Stimulated activated CD8-positive, alpha-beta memory T cell treated with anti-CD3 and anti-CD28 coated beads, Interleukin-12 subunit alpha, Interleukin-12 subunit beta, amount 100 ng/mL, for 24 hours (primary cell): ENCODE data around the gene PDE9A.

Experiments
- DNase-seq: peaks from one replicate; pipeline ENCODE4 v3.0.0-alpha.2; 2020; ENCODE audit errors: extremely low read depth

PDE9A gene

DNA sequence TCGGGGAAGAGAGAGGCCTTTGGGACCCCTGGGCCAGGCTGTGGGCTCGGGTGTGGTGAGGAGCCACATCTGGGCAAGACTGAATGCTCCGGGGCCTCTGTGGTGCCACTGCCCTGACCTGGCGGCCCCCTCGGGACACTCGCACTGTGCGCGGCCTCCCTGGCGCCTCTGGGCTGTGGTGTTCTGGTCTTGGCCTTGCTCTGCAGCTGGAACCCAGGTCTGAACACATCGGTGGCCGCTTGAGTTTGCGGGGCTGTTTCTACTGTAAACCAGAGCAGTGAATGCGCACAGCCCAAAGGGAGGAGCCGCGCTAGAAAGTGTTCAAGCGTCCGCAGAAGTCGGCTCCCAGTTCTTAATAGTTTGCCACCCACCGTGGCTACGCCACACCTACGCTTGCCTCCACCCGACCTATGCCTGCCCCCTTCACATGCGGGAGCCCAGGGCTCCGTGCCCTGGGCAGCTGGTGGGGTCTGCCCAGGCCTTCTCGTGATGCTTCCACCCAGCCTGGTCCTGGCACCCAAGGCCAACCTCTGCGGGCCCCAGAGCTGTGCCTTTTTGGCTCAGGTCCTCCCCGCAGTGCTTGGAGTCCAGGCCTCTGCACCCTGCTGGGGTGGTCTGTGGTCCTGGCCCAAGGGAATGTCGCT, 4.4 kb downstream of the PDE9A start:
- no peak for DNase-seq

DNA sequence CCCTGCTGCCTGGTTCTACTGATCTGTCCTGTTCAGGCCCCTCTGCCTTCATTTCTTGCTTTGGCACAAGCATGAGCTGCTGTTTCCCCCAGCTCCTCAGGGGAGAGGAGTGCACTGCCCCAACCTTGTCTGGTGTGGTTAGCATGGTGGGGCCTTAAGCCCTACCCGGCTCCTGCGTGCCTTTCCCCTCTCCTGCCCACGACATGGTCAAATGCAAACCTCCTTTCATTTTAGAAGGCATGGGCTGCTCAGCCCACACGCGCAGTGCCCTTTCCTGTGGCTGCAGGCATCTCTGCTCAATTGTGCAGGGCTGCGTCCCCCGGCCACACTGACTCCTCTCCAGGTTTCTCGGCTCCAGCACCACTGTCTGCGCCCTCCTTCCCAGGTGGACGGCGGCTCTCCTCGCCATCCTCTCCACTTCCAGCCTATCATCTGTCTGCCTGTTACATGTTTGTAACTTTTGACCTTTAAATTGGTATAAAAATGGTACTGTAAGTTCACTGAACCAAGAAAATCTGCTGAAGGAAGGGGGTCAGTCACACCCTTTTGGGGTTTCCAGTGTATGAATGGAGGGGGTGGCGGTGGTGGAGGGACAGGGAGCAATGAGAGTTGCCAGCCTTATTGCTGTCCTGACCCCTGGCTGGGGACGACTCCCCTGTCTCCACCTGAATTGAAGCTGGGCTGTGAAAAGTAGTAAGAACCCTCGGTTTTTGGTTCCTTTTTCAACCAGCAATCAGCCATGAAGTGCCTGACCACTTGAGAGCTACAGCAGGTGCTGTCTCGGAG, 5.1 kb downstream of the PDE9A start:
- no peak for DNase-seq

DNA sequence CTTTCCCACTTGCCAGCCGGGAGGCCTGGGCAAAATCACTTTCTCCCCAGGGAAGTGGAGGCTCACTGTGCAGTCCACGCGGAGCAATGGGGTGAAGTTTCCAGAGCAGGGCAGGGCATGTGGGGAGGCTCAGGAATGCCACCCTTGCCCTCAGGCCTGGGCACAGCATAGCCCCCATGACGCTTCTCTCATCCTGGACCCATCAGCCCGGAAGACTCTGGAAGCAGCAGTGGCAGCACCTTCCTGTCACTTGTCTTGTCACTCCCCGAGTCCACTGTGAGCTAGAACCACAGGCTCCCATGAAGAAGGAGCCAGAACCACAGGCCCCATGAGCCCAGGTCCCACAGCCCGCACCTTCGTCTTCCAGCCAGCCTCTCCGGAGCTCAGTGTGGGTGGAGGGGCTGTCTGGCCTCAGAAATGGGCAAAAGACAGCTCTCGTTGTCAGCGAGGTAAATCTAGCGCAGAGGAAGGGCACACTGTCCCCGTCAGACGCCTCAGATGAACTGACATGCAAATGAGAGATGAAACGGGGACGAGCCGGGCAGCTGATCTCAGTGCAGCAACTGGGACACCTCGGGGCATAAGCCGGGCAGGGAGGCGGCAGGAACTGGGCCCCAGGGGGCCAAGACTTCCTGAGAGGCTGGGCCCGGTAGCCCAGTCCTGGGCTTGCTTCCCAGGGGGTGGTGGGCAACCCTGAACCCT, 6.1 kb downstream of the PDE9A start:
- DNase-seq, result no peak

DNA sequence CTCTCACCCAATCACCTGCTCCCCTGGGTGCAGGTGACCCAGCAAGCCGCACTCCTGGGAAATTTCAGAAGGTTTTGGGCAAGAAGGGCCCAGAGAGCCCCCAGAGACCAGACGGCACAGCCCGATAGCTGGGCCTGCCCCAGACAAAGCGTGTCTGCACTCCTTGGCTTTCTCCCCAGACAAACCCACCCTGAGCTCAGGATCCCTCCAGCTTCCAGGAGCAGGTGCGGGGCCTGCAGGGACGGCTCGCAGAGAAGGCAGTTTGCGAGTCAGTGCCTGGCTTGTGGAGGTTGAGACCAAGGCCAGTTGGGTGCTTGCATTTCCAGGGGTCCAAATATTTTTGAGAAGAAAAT, 6.7 kb downstream of the PDE9A start:
- DNase-seq, result no peak

DNA sequence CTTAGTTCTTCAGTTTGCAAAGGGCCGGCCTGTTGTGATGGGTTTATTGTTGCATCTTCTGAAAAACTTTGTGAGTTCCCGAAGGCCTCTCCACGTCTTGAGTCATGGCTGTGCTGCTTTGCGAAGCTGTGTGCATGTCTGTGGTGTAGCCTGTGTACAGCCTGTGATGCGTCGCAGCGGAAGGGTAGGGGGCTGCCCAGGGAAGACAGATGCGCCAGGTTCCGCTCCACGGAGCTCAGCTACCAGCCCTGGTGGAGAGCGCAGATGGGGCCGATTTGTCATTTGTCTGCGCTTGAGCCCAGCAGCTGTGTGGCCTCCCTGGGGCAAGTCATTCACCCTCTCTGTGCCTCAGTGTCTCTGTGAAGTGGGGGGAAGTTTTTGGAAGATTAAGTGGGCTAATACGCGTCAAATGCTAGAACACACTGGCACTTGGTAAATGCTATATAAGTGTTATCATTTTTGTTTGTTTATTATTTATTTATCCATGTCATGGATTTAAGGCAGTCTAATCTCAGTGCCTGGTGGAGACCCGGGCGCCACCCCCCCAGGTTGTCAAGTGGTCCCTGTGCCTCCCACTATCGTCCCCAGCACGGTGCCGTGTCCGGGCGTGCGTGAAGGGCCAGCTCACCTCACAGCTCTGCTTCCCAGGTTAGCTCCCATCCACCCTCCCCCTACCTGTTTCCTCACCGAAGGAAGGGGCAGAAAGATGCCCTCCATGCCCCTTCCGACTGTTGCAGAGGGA, 8.4 kb downstream of the PDE9A start:
- no peak for DNase-seq

DNA sequence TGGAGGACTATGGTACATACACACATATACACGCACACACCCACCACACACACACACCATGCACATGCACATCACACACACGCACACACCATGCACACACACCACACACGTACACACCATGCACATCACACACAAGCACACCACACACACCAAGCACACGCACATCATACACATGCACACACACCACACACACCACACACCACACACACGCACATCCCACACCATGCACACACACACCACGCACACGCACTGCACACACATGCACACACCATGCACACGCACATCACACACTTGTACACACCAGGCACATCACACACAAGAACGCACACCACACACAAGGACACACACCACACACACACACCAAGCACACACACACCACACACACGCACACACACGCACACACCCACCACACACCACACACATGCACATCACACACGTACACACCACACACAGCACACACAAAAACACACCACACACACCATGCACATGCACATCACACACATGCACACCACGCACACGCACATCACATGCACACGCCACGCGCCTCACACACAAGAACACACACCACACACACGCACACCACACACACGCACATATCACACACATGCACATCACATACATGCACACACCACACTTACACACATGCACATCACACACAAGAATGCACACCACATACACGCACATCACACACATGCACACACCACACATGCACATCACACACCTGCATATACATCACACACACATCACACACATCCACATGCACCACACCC, 9.2 kb downstream of the PDE9A start:
- no peak for DNase-seq

DNA sequence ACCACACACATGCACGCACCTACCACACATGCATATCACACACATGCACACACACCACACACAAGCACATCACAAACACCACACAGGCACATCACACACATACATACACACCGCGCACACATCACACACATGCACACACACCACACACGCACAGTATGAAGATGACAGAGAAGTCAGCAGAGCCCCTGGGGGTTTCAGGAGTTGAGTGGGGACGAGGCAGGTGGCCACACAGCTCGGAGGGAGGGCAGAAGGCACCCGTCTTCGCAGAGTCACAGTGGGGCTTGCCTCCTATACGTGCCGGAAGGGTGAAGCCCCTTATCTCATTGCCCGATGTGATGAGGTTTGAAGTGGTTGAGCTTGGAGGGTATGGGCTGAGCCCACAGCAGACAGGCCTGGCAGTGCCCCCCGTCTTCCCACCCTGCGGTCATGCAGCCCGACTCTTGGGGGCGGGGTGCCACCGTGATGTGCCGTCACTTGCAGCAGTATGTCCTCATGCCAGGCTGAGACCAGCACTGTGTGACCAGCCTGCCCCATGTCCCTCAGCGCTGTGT, 9.9 kb downstream of the PDE9A start:
- no peak for DNase-seq

DNA sequence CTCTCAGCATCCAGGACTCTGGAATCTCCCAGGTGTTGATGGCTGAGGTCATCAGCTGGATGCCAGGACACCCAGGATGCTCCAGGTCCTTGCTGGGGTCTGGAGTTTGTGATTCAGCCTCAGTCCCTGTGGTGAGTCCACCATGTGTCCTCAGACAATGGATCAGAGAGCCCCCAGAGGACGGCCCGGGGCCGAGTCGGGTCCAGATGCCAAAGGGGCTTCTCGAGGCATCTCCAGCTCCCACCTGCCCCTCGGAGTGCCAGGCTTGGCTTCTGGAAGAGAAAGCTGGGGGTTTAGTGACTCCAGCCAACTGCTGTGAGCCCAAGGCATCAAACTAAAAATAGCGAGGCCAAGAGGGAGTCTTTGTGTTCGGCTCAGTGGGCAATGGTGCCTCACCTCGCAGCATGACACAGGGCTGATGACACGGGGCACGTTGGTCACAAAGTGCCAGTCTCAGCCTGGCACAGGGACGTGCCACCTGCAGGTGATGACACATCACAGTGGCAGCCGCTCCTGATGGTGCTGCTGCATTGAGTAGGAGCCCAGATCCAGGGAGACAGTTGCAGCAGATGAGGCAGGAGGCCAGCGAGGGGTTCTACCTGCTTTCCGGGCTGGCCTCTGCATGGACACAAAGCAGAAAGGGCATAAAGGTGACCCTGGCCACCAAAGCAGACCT, 10.6 kb downstream of the PDE9A start:
- no peak for DNase-seq

DNA sequence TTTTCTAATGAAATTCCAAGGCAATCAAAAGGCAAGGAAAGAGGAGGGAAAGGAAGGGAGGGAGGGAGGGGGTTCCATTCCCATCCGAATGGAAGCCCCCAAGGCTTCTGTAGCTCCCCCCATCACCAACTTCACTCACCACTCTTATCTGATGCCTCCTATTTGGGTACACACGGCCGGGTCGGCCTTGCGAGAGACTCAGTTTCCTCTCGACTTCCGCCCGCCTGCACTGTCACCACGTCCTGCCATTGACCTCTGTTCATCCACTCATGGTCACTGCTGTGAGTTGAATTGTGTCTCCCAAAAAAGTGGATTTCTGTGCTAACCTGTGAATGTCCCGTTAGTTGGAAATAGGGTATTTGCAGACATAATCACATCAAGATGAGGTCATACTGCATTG, 11.2 kb downstream of the PDE9A start:
- no peak for DNase-seq

DNA sequence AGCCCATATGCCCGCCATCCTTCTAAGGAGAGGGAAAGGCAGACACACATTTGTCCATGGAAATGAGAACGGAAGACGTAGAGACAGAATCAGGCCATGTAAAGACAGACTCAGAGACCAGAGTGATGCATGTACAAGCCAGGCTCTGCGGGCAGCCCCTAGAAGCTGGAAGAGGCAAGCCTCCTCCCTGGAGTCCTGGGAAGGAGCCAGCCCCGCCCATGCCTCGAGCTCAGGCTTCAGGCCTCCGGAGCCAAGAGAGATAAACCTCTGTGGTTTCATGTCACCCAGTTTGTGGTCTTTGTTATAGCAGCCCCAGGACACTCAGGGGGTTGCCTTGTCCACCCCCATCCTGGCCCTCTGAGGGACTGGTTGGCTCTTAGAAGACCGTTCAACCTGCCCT, 11.6 kb downstream of the PDE9A start:
- no peak for DNase-seq

DNA sequence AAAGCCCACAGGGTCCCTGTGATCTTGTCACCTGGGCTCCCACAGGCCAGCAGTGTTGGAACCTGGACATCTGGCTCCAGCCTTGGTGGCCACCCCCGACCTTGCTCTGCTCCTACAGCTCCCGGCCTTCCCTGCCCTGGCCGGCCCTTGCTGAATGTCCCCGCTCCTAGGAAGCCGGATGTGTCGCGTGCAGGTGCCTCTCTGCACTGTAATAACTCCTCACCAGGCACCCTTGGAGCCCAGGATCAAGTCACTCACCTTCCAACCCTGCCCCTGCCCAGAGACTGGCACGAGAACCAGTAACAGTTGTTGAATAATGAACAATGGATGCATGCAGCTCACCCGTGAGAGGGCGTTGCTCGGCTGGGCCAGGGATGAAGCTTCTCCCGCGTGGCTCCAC, 12.1 kb downstream of the PDE9A start:
- DNase-seq, result no peak

DNA sequence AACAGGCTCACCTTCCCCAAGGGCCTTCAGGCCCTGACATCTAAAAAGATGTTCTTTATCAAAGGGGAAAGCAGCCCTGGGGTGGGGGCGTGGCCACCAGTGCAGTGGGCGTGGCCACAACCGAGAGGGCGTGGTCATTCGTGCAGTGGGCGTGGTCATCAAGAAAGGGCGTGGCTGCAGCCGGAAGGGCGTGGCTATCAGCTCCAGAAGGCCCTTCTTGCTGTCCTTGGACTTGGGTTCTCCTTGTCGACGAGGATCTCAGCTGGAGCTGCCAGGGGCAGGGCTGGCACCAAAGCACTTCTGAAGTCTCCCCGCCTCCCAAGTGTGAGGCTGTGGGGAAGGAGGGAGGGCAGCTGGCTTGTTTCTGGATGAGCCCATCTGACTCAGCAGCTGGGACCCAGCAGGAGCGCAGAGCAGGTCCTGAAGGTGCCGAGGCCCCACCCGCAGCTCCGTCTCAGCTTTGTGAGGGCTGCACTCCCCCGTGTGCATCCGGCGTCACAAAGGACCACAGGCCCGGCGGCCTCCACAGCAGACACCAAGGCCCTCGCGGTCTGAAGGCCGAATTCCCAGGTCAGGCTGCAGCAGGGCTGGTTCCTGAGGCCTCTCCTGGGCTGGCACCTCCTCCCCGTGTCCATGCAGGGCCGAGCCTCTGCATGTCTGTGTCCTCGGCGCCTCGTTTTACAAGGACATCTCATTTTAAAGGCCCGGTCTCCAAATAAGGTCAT, 12.8 kb downstream of the PDE9A start:
- DNase-seq, result no peak

DNA sequence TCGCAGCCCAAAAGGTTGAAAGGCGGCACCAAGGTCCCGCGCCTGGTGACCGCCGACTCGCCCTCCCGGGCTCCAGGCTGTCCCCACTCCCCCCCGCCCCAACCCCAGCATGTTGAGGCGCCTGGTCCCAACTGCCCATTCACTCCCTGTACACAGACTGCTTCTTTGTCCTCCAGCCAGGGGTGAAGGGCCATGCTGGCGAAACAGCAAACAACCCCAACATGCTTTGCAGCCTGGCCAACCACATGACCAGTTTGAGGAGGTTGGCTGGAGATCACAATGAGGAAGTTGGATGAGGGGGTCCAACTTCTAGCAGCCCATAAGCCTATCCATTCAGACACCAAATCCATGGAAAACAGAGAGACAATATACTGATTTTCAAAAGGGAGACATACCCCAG, 13.5 kb downstream of the PDE9A start:
- no peak for DNase-seq

DNA sequence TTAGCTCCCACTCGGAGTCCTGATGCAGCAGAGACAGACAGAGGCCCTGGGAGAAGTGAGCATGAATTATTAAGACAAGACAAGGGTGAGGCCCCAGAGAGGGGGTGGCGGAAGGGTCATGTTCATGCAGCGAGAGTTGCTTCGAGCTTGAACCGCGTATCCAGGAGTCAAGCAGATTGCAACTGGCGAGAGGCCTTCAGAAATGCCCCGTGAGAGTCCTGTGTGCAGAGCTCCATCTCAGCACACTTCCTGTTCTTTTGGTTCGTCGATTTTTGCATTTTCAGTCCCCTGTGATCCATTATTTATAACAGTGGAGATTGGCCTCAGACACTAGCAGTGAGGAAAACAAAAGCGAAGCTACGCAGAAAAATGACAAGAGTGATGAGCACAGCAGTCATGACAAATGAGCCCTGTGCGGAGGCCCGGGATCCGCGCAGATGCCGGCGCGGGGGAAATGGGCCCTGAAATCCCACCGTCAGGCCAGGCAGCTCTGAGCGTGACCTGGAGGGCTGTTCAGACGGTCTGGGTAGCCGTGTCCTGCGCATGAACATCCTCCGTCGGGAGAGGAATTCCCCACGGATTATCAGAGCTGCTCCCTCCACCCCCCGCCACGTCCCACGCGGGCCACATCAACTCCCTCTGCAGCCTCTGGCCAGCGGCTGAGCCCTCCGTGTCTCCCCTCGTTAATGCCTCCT, 15.0 kb downstream of the PDE9A start:
- no peak for DNase-seq

DNA sequence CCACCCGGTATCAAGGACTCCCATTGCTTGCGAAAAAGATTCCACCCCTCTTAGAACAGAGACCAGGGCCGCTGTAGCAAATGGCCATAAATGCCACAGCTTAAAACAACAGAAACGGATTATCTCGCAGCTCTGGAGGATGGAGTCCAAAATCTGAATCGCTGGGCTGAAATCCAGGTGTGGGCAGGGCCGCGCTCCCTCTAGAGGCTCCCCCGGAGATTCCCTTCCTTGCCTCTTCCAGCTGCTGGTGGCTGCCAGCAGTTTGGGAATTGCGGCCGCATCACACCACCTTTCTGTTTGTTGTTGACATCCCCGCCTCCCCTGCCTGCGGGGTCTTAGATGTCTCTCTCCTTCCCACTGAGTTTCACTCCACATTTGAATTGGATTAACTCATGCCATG, 15.6 kb downstream of the PDE9A start:
- no peak for DNase-seq

DNA sequence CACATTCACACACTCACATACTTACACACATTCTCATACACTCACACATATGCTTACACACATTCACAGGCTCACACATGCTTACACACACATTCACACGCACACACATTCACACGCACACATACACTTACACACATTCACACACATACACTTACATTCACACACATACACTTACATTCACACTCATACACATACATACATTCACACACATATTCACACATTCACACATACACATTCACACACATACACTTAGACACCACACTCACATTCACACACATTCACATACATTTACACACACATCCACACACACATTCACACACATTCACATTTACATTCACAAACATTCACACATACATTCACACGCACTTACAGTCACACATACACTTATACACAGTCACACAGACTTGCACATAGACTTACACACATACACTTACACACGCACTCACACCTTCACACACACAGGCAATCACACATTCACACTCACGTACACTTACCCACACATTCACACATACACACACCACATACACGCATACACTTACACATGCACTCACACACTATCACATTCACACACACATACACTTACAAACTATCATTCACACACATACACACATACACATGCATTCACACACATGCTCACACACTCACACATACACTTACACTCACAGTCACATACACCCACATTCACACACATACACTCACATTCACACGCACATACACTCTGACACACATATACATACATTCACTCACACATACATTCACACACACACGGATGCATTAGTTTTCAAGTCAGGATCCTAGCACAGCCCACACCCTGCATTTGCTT, 16.8 kb downstream of the PDE9A start:
- DNase-seq, result no peak

DNA sequence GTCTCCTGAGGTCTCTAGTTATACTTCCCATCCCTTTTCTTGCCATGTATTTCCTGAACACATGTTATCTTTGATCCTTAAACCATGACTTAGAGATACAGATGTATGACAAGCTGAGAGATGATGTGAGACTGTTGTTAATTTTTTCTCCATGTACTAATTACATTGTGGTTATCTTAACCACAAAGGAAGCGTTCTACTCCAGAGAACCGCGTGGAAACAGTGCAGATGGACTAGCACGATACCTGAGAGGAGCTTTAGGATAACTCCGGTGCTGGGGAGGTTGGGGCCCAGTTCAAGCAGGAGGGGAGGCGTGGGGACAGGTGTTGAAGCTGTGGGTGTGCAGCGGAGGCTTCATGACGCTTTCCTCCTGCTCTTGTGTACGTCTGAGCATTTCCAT, 17.5 kb downstream of the PDE9A start:
- no peak for DNase-seq

DNA sequence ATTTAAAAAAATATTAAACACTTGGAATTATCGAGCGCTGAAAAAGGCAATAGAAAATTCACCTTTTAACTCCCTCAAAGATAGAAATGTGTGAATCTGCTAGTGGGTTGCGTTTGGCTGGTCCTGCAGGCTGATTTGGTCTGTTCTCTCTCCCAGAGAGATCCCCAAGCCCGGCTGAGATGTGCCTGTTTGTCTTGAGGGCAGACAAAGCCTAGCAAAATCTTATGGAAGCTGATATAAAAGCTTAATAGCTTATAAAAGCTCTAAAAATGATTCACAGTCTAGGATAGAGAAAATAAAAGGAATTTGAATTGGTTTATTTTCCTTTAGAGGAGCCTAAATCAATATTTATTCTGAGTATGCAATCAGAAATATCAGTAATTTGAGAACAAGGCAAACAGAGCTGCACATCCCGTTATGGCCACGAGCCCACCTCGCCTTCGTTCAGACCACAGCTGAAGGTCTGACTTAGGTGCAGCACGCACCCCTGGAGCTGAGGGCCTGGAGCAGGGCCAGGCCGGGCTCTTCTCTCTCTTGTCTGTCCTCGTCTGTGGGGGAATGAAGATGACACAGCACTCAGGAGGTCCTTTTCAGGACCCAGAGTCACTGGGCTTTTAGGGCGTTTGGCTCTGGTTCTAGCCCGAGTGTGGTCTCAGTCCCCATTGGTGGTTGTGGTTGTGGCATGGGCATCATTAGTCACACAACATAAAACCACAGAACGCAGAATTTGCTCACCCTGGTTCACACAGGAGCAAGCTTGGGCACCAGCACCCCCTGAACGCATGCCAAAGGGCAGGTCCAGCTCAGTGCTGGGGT, 18.6 kb downstream of the PDE9A start:
- DNase-seq, result no peak
